ENCODE data around the gene CLEC2D. TPM values are rescaled to one million over a fixed set of nuclear protein-coding genes. Genes with fewer than 3 reads are reported as not detected.
"Not testable (repeated sequence)": the region's sequence is repeated elsewhere in the genome, so short reads cannot be mapped to it uniquely, and the experiment has no call there.

The CLEC2D gene
- total RNA-seq, 1 donor from 2014 or later: 4.6 TPM

- TF ChIP-seq CTCF (IDR thresholded peaks at IDR 0.05): no peak
- Mint-ChIP-seq H3K27me3 (ENCODE audit: low read depth) (no peaks in the 10 kb centered on the region), H3K27ac (ENCODE audit: unreplicated experiment) (no peak overlapping the region), H3K4me3 (ENCODE audit: unreplicated experiment) (no peak overlapping the region), H3K9me3 (ENCODE audit: low read depth) (peaks cover 21% of the 10 kb centered on the region), H3K36me3 (ENCODE audit: low read depth) (peaks cover 15% of the 10 kb centered on the region), H3K4me1 (ENCODE audit: low read depth) (no peaks in the 10 kb centered on the region)
- DNase-seq (ENCODE audit: low spot score): no peak
Observed at GRCh38 chr12:9699269-9699897, 29.9 kb downstream of the CLEC2D start.

- Mint-ChIP-seq H3K27ac (ENCODE audit: unreplicated experiment) (no peak overlapping the region), H3K36me3 (ENCODE audit: low read depth) (peaks cover 14% of the 10 kb centered on the region), H3K27me3 (ENCODE audit: low read depth) (no peaks in the 10 kb centered on the region), H3K4me3 (ENCODE audit: unreplicated experiment) (no peak overlapping the region), H3K4me1 (ENCODE audit: low read depth) (no peaks in the 10 kb centered on the region), H3K9me3 (ENCODE audit: low read depth) (peaks cover 22% of the 10 kb centered on the region)
- DNase-seq (ENCODE audit: low spot score): no peak
- no peak for TF ChIP-seq CTCF (IDR thresholded peaks at IDR 0.05)
Observed at GRCh38 chr12:9699898-9700605, 30.5 kb downstream of the CLEC2D start.

GRCh38 chr12:9700606-9700956 lies 31.1 kb downstream of the CLEC2D start:
- no peak overlapping the region for H3K27ac Mint-ChIP-seq (ENCODE audit: unreplicated experiment)
- H3K9me3 Mint-ChIP-seq (ENCODE audit: low read depth): peaks cover 27% of the 10 kb centered on the region
- DNase-seq (ENCODE audit: low spot score): no peak
- no peak overlapping the region for H3K4me3 Mint-ChIP-seq (ENCODE audit: unreplicated experiment)
- no peaks in the 10 kb centered on the region for H3K27me3 Mint-ChIP-seq (ENCODE audit: low read depth)
- H3K4me1 Mint-ChIP-seq (ENCODE audit: low read depth): no peaks in the 10 kb centered on the region
- no peak for TF ChIP-seq CTCF (IDR thresholded peaks at IDR 0.05)
- peaks cover 9% of the 10 kb centered on the region for H3K36me3 Mint-ChIP-seq (ENCODE audit: low read depth)

- Mint-ChIP-seq H3K9me3 (ENCODE audit: low read depth) (peaks cover 20% of the 10 kb centered on the region), H3K4me1 (ENCODE audit: low read depth) (no peaks in the 10 kb centered on the region), H3K36me3 (ENCODE audit: low read depth) (peaks cover 3% of the 10 kb centered on the region), H3K27ac (ENCODE audit: unreplicated experiment) (no peak overlapping the region), H3K4me3 (ENCODE audit: unreplicated experiment) (no peak overlapping the region), H3K27me3 (ENCODE audit: low read depth) (no peaks in the 10 kb centered on the region)
- DNase-seq (ENCODE audit: low spot score): no peak
- no peak for TF ChIP-seq CTCF (IDR thresholded peaks at IDR 0.05)
Observed at GRCh38 chr12:9701380-9702154, 32.1 kb downstream of the CLEC2D start.

GRCh38 chr12:9702255-9702654 lies 32.7 kb downstream of the CLEC2D start:
- no peak overlapping the region for H3K27ac Mint-ChIP-seq (ENCODE audit: unreplicated experiment)

GRCh38 chr12:9704561-9704960 lies 35.0 kb downstream of the CLEC2D start:
- H3K9me3 Mint-ChIP-seq (ENCODE audit: low read depth); H3K4me3 Mint-ChIP-seq (ENCODE audit: unreplicated experiment); H3K27ac Mint-ChIP-seq (ENCODE audit: unreplicated experiment); H3K4me1 Mint-ChIP-seq (ENCODE audit: low read depth); H3K36me3 Mint-ChIP-seq (ENCODE audit: low read depth); DNase-seq (ENCODE audit: low spot score); H3K27me3 Mint-ChIP-seq (ENCODE audit: low read depth): not testable (repeated sequence)

More at GRCh38 chr12:9702255-9702654, 32.7 kb downstream of the CLEC2D start:
- Mint-ChIP-seq H3K27me3 (ENCODE audit: low read depth) (no peaks in the 10 kb centered on the region), H3K4me1 (ENCODE audit: low read depth) (no peaks in the 10 kb centered on the region), H3K9me3 (ENCODE audit: low read depth) (peaks cover 15% of the 10 kb centered on the region), H3K4me3 (ENCODE audit: unreplicated experiment) (no peak overlapping the region), H3K36me3 (ENCODE audit: low read depth) (no peaks in the 10 kb centered on the region)
- TF ChIP-seq CTCF (IDR thresholded peaks at IDR 0.05): no peak
- no peak for DNase-seq (ENCODE audit: low spot score)

All from chondrocyte (in vitro differentiated cells).